IMR-90 (cell line): ENCODE measurements around the gene PEX7. TPM values are rescaled to one million over a fixed set of nuclear protein-coding genes. Genes with fewer than 3 reads are reported as not detected.
"Not testable (repeated sequence)": the region's sequence is repeated elsewhere in the genome, so short reads cannot be mapped to it uniquely, and the experiment has no call there.

Experiments
- ATAC-seq: fragments of 200-7000 bp; cut with Tn5 transposase; 2 replicates; pipeline ENCODE4 v1.9.1; 2020; ENCODE audit warnings: low read depth, mild to moderate bottlenecking, moderate library complexity
- BruUV-seq: library from RNA; stranded (reverse); fragments of 400-500 nt; replicated peaks from 2 replicates; lab custom pipeline; 2021; lab: Mats Ljungman, UMichigan
- CTCF ChIA-PET: fragments of 300-600 bp; formaldehyde crosslinking; extraction: SDS; loops from one replicate; lab custom pipeline; 2021; ENCODE audit warnings: antibody characterized with exemption; lab: Yijun Ruan, JAX
- POLR2A ChIA-PET: fragments of 300-600 bp; sonication (Branson Sonifier 250); formaldehyde crosslinking; loops from one replicate; lab custom pipeline; 2022; ENCODE audit warnings: antibody characterized with exemption; ENCODE audit not compliant: unreplicated experiment; lab: Charles Lee
- DNase-seq: peaks from one replicate; pipeline ENCODE4 v3.0.0; 2013
- H2AFZ ChIP-seq: replicated peaks from 2 replicates; pipeline ENCODE3; 2013; ENCODE audit warnings: low read length, mild to moderate bottlenecking; ENCODE audit not compliant: poor library complexity
- H2AK5ac ChIP-seq: 2 replicates; pipeline ENCODE4 v1.6.1; 2013; ENCODE audit warnings: low read depth, low read length, inconsistent platforms
- H2AK9ac ChIP-seq: replicated peaks from 2 replicates; pipeline ENCODE3; 2013; ENCODE audit warnings: mild to moderate bottlenecking, low read depth, low read length, moderate library complexity; ENCODE audit not compliant: poor library complexity
- H2BK120ac ChIP-seq: 2 replicates; pipeline ENCODE4 v1.6.1; 2013; ENCODE audit warnings: low read depth, low read length, inconsistent platforms
- H2BK15ac ChIP-seq: 3 replicates; pipeline ENCODE4 v1.6.1; 2013; ENCODE audit warnings: low read depth, low read length, inconsistent platforms
- H2BK20ac ChIP-seq: 2 replicates; pipeline ENCODE4 v1.6.1; 2013; ENCODE audit warnings: low read depth, mild to moderate bottlenecking, inconsistent platforms, low read length, moderate library complexity
- H2BK5ac ChIP-seq: 2 replicates; pipeline ENCODE4 v1.6.1; 2013; ENCODE audit warnings: mild to moderate bottlenecking, low read depth, low read length, inconsistent platforms; ENCODE audit not compliant: poor library complexity, severe bottlenecking
- H3K14ac ChIP-seq: replicated peaks from 2 replicates; pipeline ENCODE4 v1.6.1; 2013; ENCODE audit warnings: low read depth, low read length, inconsistent platforms
- H3K18ac ChIP-seq: 2 replicates; pipeline ENCODE4 v1.6.1; 2013; ENCODE audit warnings: low read depth, low read length, control low read depth
- H3K23ac ChIP-seq: 2 replicates; pipeline ENCODE4 v1.6.1; 2013; ENCODE audit warnings: low read depth, low read length, inconsistent platforms
- H3K27ac ChIP-seq: 2 replicates; pipeline ENCODE4 v1.5.1; 2013; ENCODE audit warnings: mild to moderate bottlenecking, control low read depth, low read length; ENCODE audit not compliant: insufficient read depth
- H3K27me3 ChIP-seq: 2 replicates; pipeline ENCODE4 v1.6.1; 2013; ENCODE audit warnings: low read length; ENCODE audit not compliant: control insufficient read depth, insufficient read depth
- H3K36me3 ChIP-seq: 2 replicates; pipeline ENCODE4 v1.6.1; 2013; ENCODE audit warnings: low read length, mixed read lengths; ENCODE audit not compliant: control insufficient read depth, insufficient read depth
- H3K4ac ChIP-seq: 2 replicates; pipeline ENCODE4 v1.6.1; 2013; ENCODE audit warnings: low read depth, low read length, inconsistent platforms
- H3K4me1 ChIP-seq: 2 replicates; pipeline ENCODE4 v1.6.1; 2013; ENCODE audit warnings: low read length, mixed read lengths; ENCODE audit not compliant: control insufficient read depth, insufficient read depth
- H3K4me2 ChIP-seq: 2 replicates; pipeline ENCODE4 v1.6.1; 2013; ENCODE audit warnings: low read depth, mild to moderate bottlenecking, control low read depth, low read length, moderate library complexity
- H3K4me3 ChIP-seq: 2 replicates; pipeline ENCODE4 v1.5.1; 2013; ENCODE audit warnings: low read depth, mild to moderate bottlenecking, control low read depth, low read length, moderate library complexity; ENCODE audit not compliant: insufficient read depth
- H3K56ac ChIP-seq: 2 replicates; pipeline ENCODE4 v1.6.1; 2013; ENCODE audit warnings: low read length, inconsistent platforms; ENCODE audit not compliant: insufficient read depth; ENCODE audit errors: extremely low read depth
- H3K79me1 ChIP-seq, 2 experiments: 2 replicates each; pipeline ENCODE4 v1.6.1; 2013; ENCODE audit warnings: low read length in 2 of 2, inconsistent platforms in 1 of 2, low read depth in 1 of 2
- H3K9ac ChIP-seq: 2 replicates; pipeline ENCODE4 v1.6.1; 2013; ENCODE audit warnings: low read depth, low read length, control low read depth
- H3K9me1 ChIP-seq: 2 replicates; pipeline ENCODE4 v1.6.1; 2013; ENCODE audit warnings: low read length, inconsistent platforms; ENCODE audit not compliant: insufficient read depth
- H3K9me3 ChIP-seq: 2 replicates; pipeline ENCODE4 v1.6.1; 2013; ENCODE audit warnings: low read length; ENCODE audit not compliant: control insufficient read depth, insufficient read depth
- H4K20me1 ChIP-seq: 2 replicates; pipeline ENCODE4 v1.6.1; 2013; ENCODE audit warnings: low read length, inconsistent platforms; ENCODE audit not compliant: insufficient read depth
- H4K5ac ChIP-seq: 2 replicates; pipeline ENCODE4 v1.6.1; 2013; ENCODE audit warnings: mild to moderate bottlenecking, low read depth, low read length, control low read depth
- H4K8ac ChIP-seq, 2 experiments: 2 replicates each; pipeline ENCODE4 v1.6.1; 2013; ENCODE audit warnings: low read depth in 2 of 2, low read length in 2 of 2, control low read depth in 1 of 2, inconsistent platforms in 1 of 2
- H4K91ac ChIP-seq: 2 replicates; pipeline ENCODE4 v1.6.1; 2013; ENCODE audit warnings: low read depth, low read length, inconsistent platforms; ENCODE audit not compliant: insufficient read depth
- BHLHE40 ChIP-seq: fragments of 150-350 bp; IDR thresholded peaks from 2 replicates; pipeline ENCODE4 v1.6.1; 2016; ENCODE audit warnings: mild to moderate bottlenecking, low read depth, low read length
- MAFK ChIP-seq: IDR thresholded peaks from 2 replicates; pipeline ENCODE4 v1.6.1; 2012; ENCODE audit warnings: low read depth, low read length, improper control_type of control experiment
- MAZ ChIP-seq: IDR thresholded peaks from 2 replicates; pipeline ENCODE4 v1.6.1; 2012; ENCODE audit warnings: low read depth, mild to moderate bottlenecking, low read length, improper control_type of control experiment, moderate library complexity, borderline replicate concordance
- RCOR1 ChIP-seq: IDR thresholded peaks from 2 replicates; pipeline ENCODE4 v1.6.1; 2012; ENCODE audit warnings: mild to moderate bottlenecking, low read length, improper control_type of control experiment; ENCODE audit not compliant: insufficient replicate concordance
- WGBS, 2 experiments: methylation state at CpG; one replicate each; pipeline versions ENCODE4 v1.1.5 to v1.1.7; 2013; ENCODE audit warnings: missing lambda C conversion rate in 2 of 2; ENCODE audit not compliant: insufficient read length in 1 of 2; ENCODE audit errors: extremely low coverage in 2 of 2; 5-methylcytosine and 5-hydroxymethylcytosine counted together
- dilution Hi-C: fragments of 300-500 bp; cut with HindIII; formaldehyde crosslinking; loops from one replicate; pipeline ENCODE4 v1.14.3; 2018; ENCODE audit warnings: low sequenced_read_pairs; ENCODE audit not compliant: unreplicated experiment
- in situ Hi-C: fragments of 300-500 bp; cut with MboI; formaldehyde crosslinking; loops from 3 replicates; pipeline ENCODE4 v1.14.3; 2019; ENCODE audit warnings: low sequenced_read_pairs, inconsistent platforms, mixed read lengths
- intact Hi-C: fragments of 100-400 bp; cut with micrococcal nuclease; formaldehyde crosslinking; loops from 2 replicates; pipeline ENCODE4 v1.10.0; 2022
- polyA plus RNA-seq, 3 experiments: library from polyadenylated mRNA; depleted of rRNA; stranded (reverse); fragments of >200 nt; gene quantifications; 2 replicates each; pipeline ENCODE4 v1.2.3, GENCODE V29; 2012; ENCODE audit warnings: low replicate concordance in 1 of 3
- total RNA-seq: library from RNA; depleted of rRNA; stranded (reverse); fragments of >200 nt; gene quantifications from 2 replicates; pipeline ENCODE4 v1.2.3, GENCODE V29; 2012

Gene PEX7
- total and polyA plus RNA-seq, 2 of the 4 experiments (the other 2 are of a cell fraction), result 5.4 to 7.0 TPM

- in situ Hi-C loops (no loop called here), dilution Hi-C loops (no loop called here), intact Hi-C loops (no loop called here)
- Histone ChIP-seq H3K18ac (no peak overlapping the region), H3K56ac (no peak overlapping the region), H2BK120ac (no peak overlapping the region), H2AK9ac (no peak overlapping the region), H4K8ac (no peak overlapping the region), H3K36me3 (no peaks in the 10 kb centered on the region), H2BK15ac (no peak overlapping the region), H3K4ac (no peak overlapping the region), H3K9me1 (no peaks in the 10 kb centered on the region), H2AK5ac (no peak overlapping the region), H3K23ac (no peak overlapping the region; the same call in 1 of the 2 replicates), H4K20me1 (no peaks in the 10 kb centered on the region), H3K4me1 (no peaks in the 10 kb centered on the region), H3K27ac (no peak overlapping the region), H4K91ac (no peak overlapping the region), H3K79me1 (no peaks in the 10 kb centered on the region), H3K9me3 (no peaks in the 10 kb centered on the region), H3K14ac (no peak overlapping the region), H4K5ac (no peak overlapping the region), H3K4me3 (no peak overlapping the region), H3K9ac (no peak overlapping the region), H2BK20ac (no peak overlapping the region), H3K4me2 (no peak overlapping the region), H3K27me3 (peaks cover 11% of the 10 kb centered on the region; the same call in 1 of the 2 replicates), H2BK5ac (no peak overlapping the region), H2AFZ (no peak overlapping the region)
- DNase-seq (no peak), ATAC-seq (no peak)
- TF ChIP-seq MAZ (no peak), MAFK (no peak), RCOR1 (no peak), BHLHE40 (no peak)
- WGBS, 2 experiments, result no CpG with 5 or more reads among the region's 9 CpGs
- POLR2A ChIA-PET, result no interaction called here
- BruUV-seq, result no TSS peak
- CTCF ChIA-PET, result no interaction called here
Observed at GRCh38 chr6:136947037-136947436, 124.6 kb downstream of the PEX7 start.

DNA sequence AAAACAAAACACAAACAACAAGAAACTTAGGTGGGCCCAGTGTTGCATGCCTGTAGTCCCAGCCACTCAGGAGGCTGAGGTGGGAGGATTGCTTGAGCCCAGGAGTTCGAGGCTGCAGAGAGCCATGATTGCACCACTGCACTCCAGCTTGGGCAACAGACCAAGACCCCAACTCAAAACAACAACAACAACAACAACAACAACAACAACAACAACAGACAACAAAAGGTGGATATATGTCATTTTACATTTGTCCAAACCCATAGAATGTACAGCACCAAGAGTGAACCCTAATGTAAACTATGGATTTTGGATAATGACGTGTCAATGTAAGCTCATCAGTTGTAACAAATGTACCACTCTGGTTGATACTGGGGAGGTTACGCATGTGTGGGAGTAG, 127.6 kb downstream of the PEX7 start:
- H3K18ac ChIP-seq, BruUV-seq, H3K36me3 ChIP-seq, H4K5ac ChIP-seq, dilution Hi-C loops, H2BK15ac ChIP-seq, H2AK9ac ChIP-seq, H3K4me3 ChIP-seq, in situ Hi-C loops, H2BK20ac ChIP-seq, ATAC-seq, H4K91ac ChIP-seq, H4K8ac ChIP-seq, H3K4me2 ChIP-seq, H3K23ac ChIP-seq, POLR2A ChIA-PET, H3K27me3 ChIP-seq, H3K9me1 ChIP-seq, H3K79me1 ChIP-seq, H3K9ac ChIP-seq, H3K4me1 ChIP-seq, H3K4ac ChIP-seq, H3K9me3 ChIP-seq, intact Hi-C loops, H3K14ac ChIP-seq, H4K20me1 ChIP-seq, H2AK5ac ChIP-seq, H3K27ac ChIP-seq, H2AFZ ChIP-seq, DNase-seq, H2BK5ac ChIP-seq, H3K56ac ChIP-seq, H2BK120ac ChIP-seq: not testable (repeated sequence)
- CTCF ChIA-PET, result interaction anchor here (1.0 kb wide), 1 partner anchor 10 kb away, joined by 5 read pairs; no protein-coding TSS in a partner anchor
- WGBS, 2 experiments, result no CpG with 5 or more reads among the region's 3 CpGs
